ENCODE measurements around the gene STN1.

STN1 gene

DNA sequence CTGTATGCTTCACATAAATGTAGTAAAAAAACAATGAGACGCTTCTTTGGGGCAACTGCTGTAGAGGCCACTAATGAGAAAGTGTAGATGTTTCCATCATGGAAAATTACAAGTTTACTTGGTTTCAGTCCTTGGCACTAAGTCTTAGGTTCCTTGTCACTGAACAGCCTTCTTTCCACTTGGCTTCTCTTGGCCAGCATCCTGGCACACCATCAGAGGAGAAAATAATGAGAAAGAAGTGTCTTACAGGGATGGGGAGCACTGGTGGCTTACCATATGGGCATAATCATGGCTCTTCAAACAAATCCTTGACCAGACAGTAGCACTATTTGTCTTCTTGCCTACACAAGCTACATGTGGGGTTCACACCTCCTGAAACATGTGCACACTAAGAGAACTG lies 40.1 kb downstream of the STN1 start:
- no peak for TF ChIP-seq ZBTB7A (IDR thresholded peaks at IDR 0.05; ENCODE audit: low read depth)
- no peak for TF ChIP-seq CEBPB (IDR thresholded peaks at IDR 0.05)
- TF ChIP-seq, protein P1, sequence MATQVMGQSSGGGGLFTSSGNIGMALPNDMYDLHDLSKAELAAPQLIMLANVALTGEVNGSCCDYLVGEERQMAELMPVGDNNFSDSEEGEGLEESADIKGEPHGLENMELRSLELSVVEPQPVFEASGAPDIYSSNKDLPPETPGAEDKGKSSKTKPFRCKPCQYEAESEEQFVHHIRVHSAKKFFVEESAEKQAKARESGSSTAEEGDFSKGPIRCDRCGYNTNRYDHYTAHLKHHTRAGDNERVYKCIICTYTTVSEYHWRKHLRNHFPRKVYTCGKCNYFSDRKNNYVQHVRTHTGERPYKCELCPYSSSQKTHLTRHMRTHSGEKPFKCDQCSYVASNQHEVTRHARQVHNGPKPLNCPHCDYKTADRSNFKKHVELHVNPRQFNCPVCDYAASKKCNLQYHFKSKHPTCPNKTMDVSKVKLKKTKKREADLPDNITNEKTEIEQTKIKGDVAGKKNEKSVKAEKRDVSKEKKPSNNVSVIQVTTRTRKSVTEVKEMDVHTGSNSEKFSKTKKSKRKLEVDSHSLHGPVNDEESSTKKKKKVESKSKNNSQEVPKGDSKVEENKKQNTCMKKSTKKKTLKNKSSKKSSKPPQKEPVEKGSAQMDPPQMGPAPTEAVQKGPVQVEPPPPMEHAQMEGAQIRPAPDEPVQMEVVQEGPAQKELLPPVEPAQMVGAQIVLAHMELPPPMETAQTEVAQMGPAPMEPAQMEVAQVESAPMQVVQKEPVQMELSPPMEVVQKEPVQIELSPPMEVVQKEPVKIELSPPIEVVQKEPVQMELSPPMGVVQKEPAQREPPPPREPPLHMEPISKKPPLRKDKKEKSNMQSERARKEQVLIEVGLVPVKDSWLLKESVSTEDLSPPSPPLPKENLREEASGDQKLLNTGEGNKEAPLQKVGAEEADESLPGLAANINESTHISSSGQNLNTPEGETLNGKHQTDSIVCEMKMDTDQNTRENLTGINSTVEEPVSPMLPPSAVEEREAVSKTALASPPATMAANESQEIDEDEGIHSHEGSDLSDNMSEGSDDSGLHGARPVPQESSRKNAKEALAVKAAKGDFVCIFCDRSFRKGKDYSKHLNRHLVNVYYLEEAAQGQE (IDR thresholded peaks at IDR 0.05; ENCODE audit: low read depth) = no peak
- no peak for TF ChIP-seq YY1 (IDR thresholded peaks at IDR 0.05; ENCODE audit: low read depth)
- no peak for TF ChIP-seq NFIC (IDR thresholded peaks at IDR 0.05)

DNA sequence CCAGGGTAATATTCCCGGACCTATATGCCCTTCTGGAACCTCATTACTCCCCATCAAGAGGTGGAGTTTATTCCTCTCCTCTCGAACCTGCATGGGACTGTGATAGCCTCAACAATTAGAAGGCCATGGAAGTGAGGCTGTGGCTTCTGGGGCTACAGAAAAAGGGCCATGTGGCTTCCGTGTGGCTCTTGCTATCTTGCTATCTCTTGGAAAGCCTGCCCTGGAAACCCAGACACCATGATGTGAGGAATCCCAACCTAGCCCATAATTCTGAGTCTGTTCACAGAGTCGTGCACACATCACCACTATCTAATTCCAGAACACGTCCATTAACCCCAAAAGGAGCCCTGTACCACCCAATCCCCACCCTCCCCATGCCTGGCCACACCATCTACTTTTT lies 41.8 kb downstream of the STN1 start:
- TF ChIP-seq TEAD4 (IDR thresholded peaks at IDR 0.05) (no peak), YY1 (IDR thresholded peaks at IDR 0.05; ENCODE audit: low read depth) (no peak), RAD21 (IDR thresholded peaks at IDR 0.05; ENCODE audit: low read depth) (no peak), EP300 (IDR thresholded peaks at IDR 0.05; ENCODE audit: borderline replicate concordance) (no peak), TCF12 (IDR thresholded peaks at IDR 0.05; ENCODE audit: low read depth) (no peak), EGR1 (IDR thresholded peaks at IDR 0.05) (no peak), ZBTB7A (IDR thresholded peaks at IDR 0.05; ENCODE audit: low read depth) (no peak), NFIC (IDR thresholded peaks at IDR 0.05) (no peak), TAF1 (IDR thresholded peaks at IDR 0.05; ENCODE audit: low read depth) (no peak), CEBPB (IDR thresholded peaks at IDR 0.05) (no peak), FOXM1 (IDR thresholded peaks at IDR 0.05; ENCODE audit: borderline replicate concordance, low read depth) (no peak), CREB1 (IDR thresholded peaks at IDR 0.05; ENCODE audit: low read depth) (no peak)
- TF ChIP-seq, protein P1 (IDR thresholded peaks at IDR 0.05; ENCODE audit: low read depth) = no peak
- TF ChIP-seq, protein P2, sequence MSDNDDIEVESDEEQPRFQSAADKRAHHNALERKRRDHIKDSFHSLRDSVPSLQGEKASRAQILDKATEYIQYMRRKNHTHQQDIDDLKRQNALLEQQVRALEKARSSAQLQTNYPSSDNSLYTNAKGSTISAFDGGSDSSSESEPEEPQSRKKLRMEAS (IDR thresholded peaks at IDR 0.05) = no peak
- TF ChIP-seq, protein P3, sequence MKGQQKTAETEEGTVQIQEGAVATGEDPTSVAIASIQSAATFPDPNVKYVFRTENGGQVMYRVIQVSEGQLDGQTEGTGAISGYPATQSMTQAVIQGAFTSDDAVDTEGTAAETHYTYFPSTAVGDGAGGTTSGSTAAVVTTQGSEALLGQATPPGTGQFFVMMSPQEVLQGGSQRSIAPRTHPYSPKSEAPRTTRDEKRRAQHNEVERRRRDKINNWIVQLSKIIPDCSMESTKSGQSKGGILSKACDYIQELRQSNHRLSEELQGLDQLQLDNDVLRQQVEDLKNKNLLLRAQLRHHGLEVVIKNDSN (IDR thresholded peaks at IDR 0.05) = no peak

DNA sequence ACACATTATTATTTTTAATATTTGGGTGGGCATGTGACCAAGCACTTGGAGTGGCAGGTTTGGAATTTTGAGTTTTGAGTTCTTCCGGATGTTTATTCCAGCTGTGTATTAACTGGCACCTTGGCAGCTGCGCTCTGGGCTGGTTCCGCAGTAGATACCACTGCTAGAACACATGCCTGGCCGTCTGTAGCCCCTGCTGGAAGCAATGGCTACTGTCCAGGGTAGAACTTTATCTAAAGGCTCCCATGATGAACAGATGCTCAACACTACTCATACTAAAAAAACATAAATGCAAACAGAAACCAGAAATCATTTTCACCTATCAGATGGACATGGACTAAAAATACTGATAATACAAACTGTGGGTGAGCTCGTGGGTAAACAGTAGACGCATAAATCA lies 43.3 kb downstream of the STN1 start:
- TF ChIP-seq FOXM1 (IDR thresholded peaks at IDR 0.05; ENCODE audit: borderline replicate concordance, low read depth) = no peak
- no peak for TF ChIP-seq TAF1 (IDR thresholded peaks at IDR 0.05; ENCODE audit: low read depth)
- no peak for TF ChIP-seq TCF12 (IDR thresholded peaks at IDR 0.05; ENCODE audit: low read depth)
- TF ChIP-seq ZBTB7A (IDR thresholded peaks at IDR 0.05; ENCODE audit: low read depth) = no peak
- TF ChIP-seq, protein P1 (IDR thresholded peaks at IDR 0.05; ENCODE audit: low read depth) = no peak
- TF ChIP-seq TEAD4 (IDR thresholded peaks at IDR 0.05) = no peak
- no peak for TF ChIP-seq YY1 (IDR thresholded peaks at IDR 0.05; ENCODE audit: low read depth)
- TF ChIP-seq EP300 (IDR thresholded peaks at IDR 0.05; ENCODE audit: borderline replicate concordance) = no peak
- no peak for TF ChIP-seq CREB1 (IDR thresholded peaks at IDR 0.05; ENCODE audit: low read depth)
- TF ChIP-seq CEBPB (IDR thresholded peaks at IDR 0.05) = no peak
- TF ChIP-seq, protein P2 (IDR thresholded peaks at IDR 0.05) = no peak
- TF ChIP-seq RAD21 (IDR thresholded peaks at IDR 0.05; ENCODE audit: low read depth) = no peak
- TF ChIP-seq NFIC (IDR thresholded peaks at IDR 0.05) = no peak
- TF ChIP-seq, protein P3 (IDR thresholded peaks at IDR 0.05) = no peak
- no peak for TF ChIP-seq EGR1 (IDR thresholded peaks at IDR 0.05)

DNA sequence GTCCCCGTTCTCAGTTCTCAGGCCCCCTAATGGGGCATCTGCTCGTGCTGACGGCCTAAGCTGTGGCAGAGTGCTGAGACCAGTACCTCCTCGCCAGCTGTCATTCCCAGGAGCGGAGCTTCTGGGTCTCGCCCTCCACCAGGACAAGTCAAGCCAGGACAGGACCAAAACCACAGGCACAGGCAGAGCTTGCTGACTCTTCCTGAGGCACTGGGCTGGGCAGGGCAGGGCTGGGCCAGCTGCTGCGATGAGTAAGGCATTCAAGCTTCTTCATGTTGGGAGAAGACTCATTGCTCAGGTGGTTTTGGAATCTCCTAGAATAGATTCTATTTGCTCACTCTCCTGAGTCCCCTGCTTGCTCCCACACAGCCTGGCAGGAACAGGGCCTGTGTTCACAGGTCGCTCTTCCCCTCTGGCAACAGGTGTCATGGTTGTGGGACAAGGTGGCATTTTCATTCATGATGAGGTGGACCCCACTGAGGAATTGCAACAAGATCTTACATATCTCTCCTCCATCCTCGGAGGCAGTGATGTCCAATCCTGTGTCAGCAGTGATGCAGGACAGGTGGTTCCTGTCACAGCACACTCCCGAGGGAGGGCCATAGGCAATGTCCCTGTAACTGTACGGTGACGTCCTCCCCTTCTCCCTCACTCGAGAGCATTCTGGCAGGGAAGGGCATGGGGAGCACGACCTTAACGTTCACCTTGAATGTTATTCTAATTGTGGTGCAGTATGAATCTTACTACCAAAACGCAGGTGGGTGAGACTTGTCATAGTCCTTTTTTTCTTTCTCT lies 45.6 kb downstream of the STN1 start:
- TF ChIP-seq, protein P1 (IDR thresholded peaks at IDR 0.05; ENCODE audit: low read depth) = no peak
- TF ChIP-seq, protein P2 (IDR thresholded peaks at IDR 0.05) = no peak
- TF ChIP-seq EP300 (IDR thresholded peaks at IDR 0.05; ENCODE audit: borderline replicate concordance) (no peak), TAF1 (IDR thresholded peaks at IDR 0.05; ENCODE audit: low read depth) (no peak), NFIC (IDR thresholded peaks at IDR 0.05) (no peak), CEBPB (IDR thresholded peaks at IDR 0.05) (no peak), FOXM1 (IDR thresholded peaks at IDR 0.05; ENCODE audit: borderline replicate concordance, low read depth) (no peak), RAD21 (IDR thresholded peaks at IDR 0.05; ENCODE audit: low read depth) (no peak), TEAD4 (IDR thresholded peaks at IDR 0.05) (no peak), YY1 (IDR thresholded peaks at IDR 0.05; ENCODE audit: low read depth) (no peak), CREB1 (IDR thresholded peaks at IDR 0.05; ENCODE audit: low read depth) (no peak), ZBTB7A (IDR thresholded peaks at IDR 0.05; ENCODE audit: low read depth) (no peak), EGR1 (IDR thresholded peaks at IDR 0.05) (no peak), TCF12 (IDR thresholded peaks at IDR 0.05; ENCODE audit: low read depth) (no peak)
- TF ChIP-seq, protein P3 (IDR thresholded peaks at IDR 0.05) = no peak
